GM12878 (cell line): ENCODE results near the gene MYO1E.

Source experiments
- RELA ChIP-seq: fragments of 450-650 bp; IDR thresholded peaks from 2 replicates; pipeline ENCODE4 v1.8.0; 2014; ENCODE audit warnings: borderline replicate concordance; ENCODE audit not compliant: partially characterized antibody
- YY1 ChIP-seq: IDR thresholded peaks from 2 replicates; pipeline ENCODE4 v1.6.1; 2011; ENCODE audit warnings: low read depth, mild to moderate bottlenecking, low read length

GRCh38 chr15:59166601-59167265, 205.9 kb downstream of the MYO1E start:
- TF ChIP-seq RELA, result no peak
- TF ChIP-seq YY1, result no peak
